ENCODE results near the gene LRRC26.

LRRC26 gene

GRCh38 chr9:137181680-137182079, 11.8 kb upstream of the LRRC26 start:
- Histone ChIP-seq H3K27ac (ENCODE audit: low read depth, low read length) (no peak overlapping the region), H3K4me3 (ENCODE audit: low read depth, low read length) (no peak overlapping the region), H3K4me1 (ENCODE audit: control insufficient read depth, insufficient read depth, low read length, unreplicated experiment) (peaks cover 10% of the 10 kb centered on the region), H3K27me3 (ENCODE audit: insufficient read depth, low read length) (no peaks in the 10 kb centered on the region), H3K36me3 (ENCODE audit: insufficient read depth, low read length) (no peaks in the 10 kb centered on the region), H3K79me2 (ENCODE audit: control insufficient read depth, insufficient read depth, low read length, unreplicated experiment) (peaks cover 9% of the 10 kb centered on the region), H2AFZ (ENCODE audit: low read length, unreplicated experiment) (no peak overlapping the region)

- no peak overlapping the region for H3K4me3 ChIP-seq (ENCODE audit: low read depth, low read length)
- H3K36me3 ChIP-seq (ENCODE audit: insufficient read depth, low read length) = no peaks in the 10 kb centered on the region
- no peaks in the 10 kb centered on the region for H3K79me2 ChIP-seq (ENCODE audit: control insufficient read depth, insufficient read depth, low read length, unreplicated experiment)
- peaks cover 10% of the 10 kb centered on the region for H3K4me1 ChIP-seq (ENCODE audit: control insufficient read depth, insufficient read depth, low read length, unreplicated experiment)
- no peak overlapping the region for H2AFZ ChIP-seq (ENCODE audit: low read length, unreplicated experiment)
- H3K27me3 ChIP-seq (ENCODE audit: insufficient read depth, low read length) = no peaks in the 10 kb centered on the region
- no peak overlapping the region for H3K27ac ChIP-seq (ENCODE audit: low read depth, low read length)
Observed at GRCh38 chr9:137180491-137180890, 10.6 kb upstream of the LRRC26 start.

- Histone ChIP-seq H3K27ac (ENCODE audit: low read depth, low read length) (no peak overlapping the region), H3K4me3 (ENCODE audit: low read depth, low read length) (no peak overlapping the region), H3K4me1 (ENCODE audit: control insufficient read depth, insufficient read depth, low read length, unreplicated experiment) (peaks cover 10% of the 10 kb centered on the region), H3K27me3 (ENCODE audit: insufficient read depth, low read length) (no peaks in the 10 kb centered on the region), H3K36me3 (ENCODE audit: insufficient read depth, low read length) (no peaks in the 10 kb centered on the region), H2AFZ (ENCODE audit: low read length, unreplicated experiment) (no peak overlapping the region), H3K79me2 (ENCODE audit: control insufficient read depth, insufficient read depth, low read length, unreplicated experiment) (no peaks in the 10 kb centered on the region)
Observed at GRCh38 chr9:137179761-137180160, 9.9 kb upstream of the LRRC26 start.

- Histone ChIP-seq H3K4me1 (ENCODE audit: control insufficient read depth, insufficient read depth, low read length, unreplicated experiment) (peaks cover 10% of the 10 kb centered on the region), H3K36me3 (ENCODE audit: insufficient read depth, low read length) (no peaks in the 10 kb centered on the region)
Observed at GRCh38 chr9:137178939-137179630, 9.2 kb upstream of the LRRC26 start.

GRCh38 chr9:137178201-137178938, 8.5 kb upstream of the LRRC26 start:
- Histone ChIP-seq H3K27me3 (ENCODE audit: insufficient read depth, low read length) (no peaks in the 10 kb centered on the region), H3K4me1 (ENCODE audit: control insufficient read depth, insufficient read depth, low read length, unreplicated experiment) (peaks cover 10% of the 10 kb centered on the region), H3K36me3 (ENCODE audit: insufficient read depth, low read length) (no peaks in the 10 kb centered on the region), H3K27ac (ENCODE audit: low read depth, low read length) (no peak overlapping the region), H3K79me2 (ENCODE audit: control insufficient read depth, insufficient read depth, low read length, unreplicated experiment) (no peaks in the 10 kb centered on the region), H3K4me3 (ENCODE audit: low read depth, low read length) (no peak overlapping the region), H2AFZ (ENCODE audit: low read length, unreplicated experiment) (no peak overlapping the region)

More at GRCh38 chr9:137178939-137179630, 9.2 kb upstream of the LRRC26 start:
- no peaks in the 10 kb centered on the region for H3K79me2 ChIP-seq (ENCODE audit: control insufficient read depth, insufficient read depth, low read length, unreplicated experiment)
- H3K27me3 ChIP-seq (ENCODE audit: insufficient read depth, low read length) = no peaks in the 10 kb centered on the region
- no peak overlapping the region for H3K4me3 ChIP-seq (ENCODE audit: low read depth, low read length)
- no peak overlapping the region for H2AFZ ChIP-seq (ENCODE audit: low read length, unreplicated experiment)
- no peak overlapping the region for H3K27ac ChIP-seq (ENCODE audit: low read depth, low read length)

- no peak overlapping the region for H2AFZ ChIP-seq (ENCODE audit: low read length, unreplicated experiment)
- H3K36me3 ChIP-seq (ENCODE audit: insufficient read depth, low read length) = no peaks in the 10 kb centered on the region
- no peaks in the 10 kb centered on the region for H3K27me3 ChIP-seq (ENCODE audit: insufficient read depth, low read length)
- H3K27ac ChIP-seq (ENCODE audit: low read depth, low read length) = no peak overlapping the region
- H3K4me1 ChIP-seq (ENCODE audit: control insufficient read depth, insufficient read depth, low read length, unreplicated experiment) = peaks cover 10% of the 10 kb centered on the region
- no peaks in the 10 kb centered on the region for H3K79me2 ChIP-seq (ENCODE audit: control insufficient read depth, insufficient read depth, low read length, unreplicated experiment)
- no peak overlapping the region for H3K4me3 ChIP-seq (ENCODE audit: low read depth, low read length)
Observed at GRCh38 chr9:137176302-137177182, 6.7 kb upstream of the LRRC26 start.

GRCh38 chr9:137175345-137175961, 5.6 kb upstream of the LRRC26 start:
- Histone ChIP-seq H2AFZ (ENCODE audit: low read length, unreplicated experiment) (no peak overlapping the region), H3K36me3 (ENCODE audit: insufficient read depth, low read length) (no peaks in the 10 kb centered on the region), H3K27ac (ENCODE audit: low read depth, low read length) (no peak overlapping the region), H3K27me3 (ENCODE audit: insufficient read depth, low read length) (peaks cover 5% of the 10 kb centered on the region; the same call in 1 of the 2 replicates), H3K4me3 (ENCODE audit: low read depth, low read length) (no peak overlapping the region), H3K4me1 (ENCODE audit: control insufficient read depth, insufficient read depth, low read length, unreplicated experiment) (peaks cover 10% of the 10 kb centered on the region), H3K79me2 (ENCODE audit: control insufficient read depth, insufficient read depth, low read length, unreplicated experiment) (no peaks in the 10 kb centered on the region)

- peaks cover 12% of the 10 kb centered on the region; the same call in 1 of the 2 replicates for H3K27me3 ChIP-seq (ENCODE audit: insufficient read depth, low read length)
- no peak overlapping the region for H3K4me3 ChIP-seq (ENCODE audit: low read depth, low read length)
Observed at GRCh38 chr9:137174722-137175293, 5.0 kb upstream of the LRRC26 start.

GRCh38 chr9:137173796-137174664, 4.2 kb upstream of the LRRC26 start:
- no peaks in the 10 kb centered on the region for H3K36me3 ChIP-seq (ENCODE audit: insufficient read depth, low read length)

More at GRCh38 chr9:137174722-137175293, 5.0 kb upstream of the LRRC26 start:
- Histone ChIP-seq H3K4me1 (ENCODE audit: control insufficient read depth, insufficient read depth, low read length, unreplicated experiment) (peaks cover 10% of the 10 kb centered on the region), H3K27ac (ENCODE audit: low read depth, low read length) (no peak overlapping the region), H3K79me2 (ENCODE audit: control insufficient read depth, insufficient read depth, low read length, unreplicated experiment) (no peaks in the 10 kb centered on the region), H2AFZ (ENCODE audit: low read length, unreplicated experiment) (no peak overlapping the region), H3K36me3 (ENCODE audit: insufficient read depth, low read length) (no peaks in the 10 kb centered on the region)

More at GRCh38 chr9:137173796-137174664, 4.2 kb upstream of the LRRC26 start:
- Histone ChIP-seq H3K4me3 (ENCODE audit: low read depth, low read length) (no peak overlapping the region), H3K27me3 (ENCODE audit: insufficient read depth, low read length) (peaks cover 20% of the 10 kb centered on the region; the same call in 1 of the 2 replicates), H3K4me1 (ENCODE audit: control insufficient read depth, insufficient read depth, low read length, unreplicated experiment) (peaks cover 11% of the 10 kb centered on the region), H2AFZ (ENCODE audit: low read length, unreplicated experiment) (no peak overlapping the region), H3K27ac (ENCODE audit: low read depth, low read length) (no peak overlapping the region), H3K79me2 (ENCODE audit: control insufficient read depth, insufficient read depth, low read length, unreplicated experiment) (no peaks in the 10 kb centered on the region)
